HepG2 (cell line): ENCODE results near the gene IFNA2. TPM values are rescaled to one million over a fixed set of nuclear protein-coding genes. Genes with fewer than 3 reads are reported as not detected.

ENCODE experiments used
- BORCS8-MEF2B ChIP-seq: sonication (generic); formaldehyde crosslinking; IDR thresholded peaks from 2 replicates; pipeline ENCODE4 v1.8.0; 2022; ENCODE audit warnings: mild to moderate bottlenecking, missing genetic modification reagents
- ETV5 ChIP-seq: IDR thresholded peaks from 2 replicates; pipeline ENCODE4 v1.6.1; 2018; ENCODE audit warnings: missing biosample characterization, missing genetic modification reagents, inconsistent platforms, borderline replicate concordance
- HOXA3 ChIP-seq: sonication (generic); formaldehyde crosslinking; IDR thresholded peaks from 2 replicates; pipeline ENCODE4 v1.5.0; 2020; ENCODE audit warnings: missing genetic modification reagents
- KDM2A ChIP-seq: sonication (generic); formaldehyde crosslinking; IDR thresholded peaks from 2 replicates; pipeline ENCODE4 v1.4.0; 2020; ENCODE audit warnings: low read depth, missing genetic modification reagents, borderline replicate concordance
- PTBP1 ChIP-seq: fragments of 200-400 bp; formaldehyde crosslinking; IDR thresholded peaks from 2 replicates; pipeline ENCODE4 v1.6.1; 2018; ENCODE audit warnings: low read length, low read depth; ENCODE audit not compliant: poor library complexity, severe bottlenecking
- SATB2 ChIP-seq: sonication (generic); formaldehyde crosslinking; IDR thresholded peaks from 2 replicates; pipeline ENCODE4 v1.5.0; 2020; ENCODE audit warnings: missing genetic modification reagents
- SMC3 ChIP-seq: IDR thresholded peaks from 2 replicates; pipeline ENCODE4 v1.6.1; 2011; ENCODE audit warnings: low read length, improper control_type of control experiment
- ZBTB20 ChIP-seq: sonication (generic); formaldehyde crosslinking; IDR thresholded peaks from 2 replicates; pipeline ENCODE4 v1.8.1; 2023; ENCODE audit warnings: missing genetic modification reagents, low read depth, mild to moderate bottlenecking, borderline replicate concordance
- ZBTB7A ChIP-seq: sonication (generic); formaldehyde crosslinking; IDR thresholded peaks from 2 replicates; pipeline ENCODE4 v1.8.0; 2022; ENCODE audit warnings: mild to moderate bottlenecking, missing genetic modification reagents
- ZFP82 ChIP-seq: sonication (generic); formaldehyde crosslinking; IDR thresholded peaks from 2 replicates; pipeline ENCODE4 v1.5.1; 2020; ENCODE audit warnings: mild to moderate bottlenecking, missing genetic modification reagents, borderline replicate concordance
- ZNF318 ChIP-seq: sonication (generic); formaldehyde crosslinking; IDR thresholded peaks from 2 replicates; pipeline ENCODE4 v1.4.0; 2020; ENCODE audit warnings: mild to moderate bottlenecking, missing genetic modification reagents
- ZNF550 ChIP-seq: sonication (generic); formaldehyde crosslinking; IDR thresholded peaks from 2 replicates; pipeline ENCODE4 v1.4.0; 2020; ENCODE audit warnings: mild to moderate bottlenecking, missing genetic modification reagents, borderline replicate concordance
- ZNF724P ChIP-seq: sonication (generic); formaldehyde crosslinking; IDR thresholded peaks from 2 replicates; pipeline ENCODE4 v1.8.0; 2022; ENCODE audit warnings: missing genetic modification reagents, borderline replicate concordance
- polyA plus RNA-seq, 8 experiments: library from polyadenylated mRNA; depleted of rRNA in 3 of 8; stranded (reverse) in 7 of 8; unstranded in 1 of 8; fragments of >200 nt; fragmentation: Illumina TruSeq in 4 of 8; extraction: Trizol in 4 of 8; gene quantifications; 2 replicates each; pipeline versions ENCODE4 v1.2.1 to v1.2.3, GENCODE V29; 2011 to 2016; ENCODE audit warnings: low read depth in 4 of 8, missing spikeins in 1 of 8, mixed read lengths in 1 of 8; ENCODE audit not compliant: insufficient read depth in 1 of 8
- total RNA-seq, 5 experiments: library from RNA; depleted of rRNA; stranded (reverse); fragments of >200 nt; fragmentation: Illumina TruSeq; extraction: Trizol; gene quantifications; 2 replicates each; pipeline ENCODE4 v1.2.3, GENCODE V29; 2016; ENCODE audit warnings: low read depth in 1 of 5
- TF ChIP-seq, protein P1 (sequence below): sonication (generic); formaldehyde crosslinking; IDR thresholded peaks from 2 replicates; pipeline ENCODE4 v1.4.0; 2020; ENCODE audit warnings: missing genetic modification reagents
- TF ChIP-seq, protein P2 (sequence below): IDR thresholded peaks from 2 replicates; pipeline ENCODE4 v1.4.0; 2020; ENCODE audit warnings: mild to moderate bottlenecking, missing genetic modification reagents

The IFNA2 gene
- total and polyA plus RNA-seq, 2 of the 13 experiments (the other 11 are each of a cell fraction or from before 2014, with no cell fraction given): not detected

- TF ChIP-seq ZNF318 (no peak), HOXA3 (CRISPR knock-in tag) (no peak; the same call in 1 of the 2 replicates), ZFP82 (no peak), ZBTB20 (CRISPR knock-in tag) (no peak), SMC3 (peak; percentile 25; the same call in 1 of the 2 replicates), ETV5 (CRISPR knock-in tag) (no peak), PTBP1 (no peak), KDM2A (peak; percentile 67; the same call in 1 of the 2 replicates), BORCS8-MEF2B (CRISPR knock-in tag) (no peak), ZNF550 (CRISPR knock-in tag) (no peak), ZNF724P (CRISPR knock-in tag) (no peak), SATB2 (CRISPR knock-in tag) (no peak), ZBTB7A (CRISPR knock-in tag) (peak; percentile 98)
- TF ChIP-seq, protein P1, sequence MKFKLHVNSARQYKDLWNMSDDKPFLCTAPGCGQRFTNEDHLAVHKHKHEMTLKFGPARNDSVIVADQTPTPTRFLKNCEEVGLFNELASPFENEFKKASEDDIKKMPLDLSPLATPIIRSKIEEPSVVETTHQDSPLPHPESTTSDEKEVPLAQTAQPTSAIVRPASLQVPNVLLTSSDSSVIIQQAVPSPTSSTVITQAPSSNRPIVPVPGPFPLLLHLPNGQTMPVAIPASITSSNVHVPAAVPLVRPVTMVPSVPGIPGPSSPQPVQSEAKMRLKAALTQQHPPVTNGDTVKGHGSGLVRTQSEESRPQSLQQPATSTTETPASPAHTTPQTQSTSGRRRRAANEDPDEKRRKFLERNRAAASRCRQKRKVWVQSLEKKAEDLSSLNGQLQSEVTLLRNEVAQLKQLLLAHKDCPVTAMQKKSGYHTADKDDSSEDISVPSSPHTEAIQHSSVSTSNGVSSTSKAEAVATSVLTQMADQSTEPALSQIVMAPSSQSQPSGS (CRISPR knock-in tag): no peak
- TF ChIP-seq, protein P2, sequence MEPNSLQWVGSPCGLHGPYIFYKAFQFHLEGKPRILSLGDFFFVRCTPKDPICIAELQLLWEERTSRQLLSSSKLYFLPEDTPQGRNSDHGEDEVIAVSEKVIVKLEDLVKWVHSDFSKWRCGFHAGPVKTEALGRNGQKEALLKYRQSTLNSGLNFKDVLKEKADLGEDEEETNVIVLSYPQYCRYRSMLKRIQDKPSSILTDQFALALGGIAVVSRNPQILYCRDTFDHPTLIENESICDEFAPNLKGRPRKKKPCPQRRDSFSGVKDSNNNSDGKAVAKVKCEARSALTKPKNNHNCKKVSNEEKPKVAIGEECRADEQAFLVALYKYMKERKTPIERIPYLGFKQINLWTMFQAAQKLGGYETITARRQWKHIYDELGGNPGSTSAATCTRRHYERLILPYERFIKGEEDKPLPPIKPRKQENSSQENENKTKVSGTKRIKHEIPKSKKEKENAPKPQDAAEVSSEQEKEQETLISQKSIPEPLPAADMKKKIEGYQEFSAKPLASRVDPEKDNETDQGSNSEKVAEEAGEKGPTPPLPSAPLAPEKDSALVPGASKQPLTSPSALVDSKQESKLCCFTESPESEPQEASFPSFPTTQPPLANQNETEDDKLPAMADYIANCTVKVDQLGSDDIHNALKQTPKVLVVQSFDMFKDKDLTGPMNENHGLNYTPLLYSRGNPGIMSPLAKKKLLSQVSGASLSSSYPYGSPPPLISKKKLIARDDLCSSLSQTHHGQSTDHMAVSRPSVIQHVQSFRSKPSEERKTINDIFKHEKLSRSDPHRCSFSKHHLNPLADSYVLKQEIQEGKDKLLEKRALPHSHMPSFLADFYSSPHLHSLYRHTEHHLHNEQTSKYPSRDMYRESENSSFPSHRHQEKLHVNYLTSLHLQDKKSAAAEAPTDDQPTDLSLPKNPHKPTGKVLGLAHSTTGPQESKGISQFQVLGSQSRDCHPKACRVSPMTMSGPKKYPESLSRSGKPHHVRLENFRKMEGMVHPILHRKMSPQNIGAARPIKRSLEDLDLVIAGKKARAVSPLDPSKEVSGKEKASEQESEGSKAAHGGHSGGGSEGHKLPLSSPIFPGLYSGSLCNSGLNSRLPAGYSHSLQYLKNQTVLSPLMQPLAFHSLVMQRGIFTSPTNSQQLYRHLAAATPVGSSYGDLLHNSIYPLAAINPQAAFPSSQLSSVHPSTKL (CRISPR knock-in tag): 0 out of 2 replicates have a peak, but pooled peaks have one; percentile 31
These were observed 10.8 kb upstream of the IFNA2 start (continued) for GRCh38 chr9:21395778-21396717.
